GM19035 (cell line): ENCODE data around the gene C16orf74.

Experiments used
- ATAC-seq: cut with Tn5 transposase; IDR thresholded peaks from one replicate; pipeline ENCODE4 v1.9.1; 2021; ENCODE audit not compliant: unreplicated experiment

The C16orf74 gene

DNA sequence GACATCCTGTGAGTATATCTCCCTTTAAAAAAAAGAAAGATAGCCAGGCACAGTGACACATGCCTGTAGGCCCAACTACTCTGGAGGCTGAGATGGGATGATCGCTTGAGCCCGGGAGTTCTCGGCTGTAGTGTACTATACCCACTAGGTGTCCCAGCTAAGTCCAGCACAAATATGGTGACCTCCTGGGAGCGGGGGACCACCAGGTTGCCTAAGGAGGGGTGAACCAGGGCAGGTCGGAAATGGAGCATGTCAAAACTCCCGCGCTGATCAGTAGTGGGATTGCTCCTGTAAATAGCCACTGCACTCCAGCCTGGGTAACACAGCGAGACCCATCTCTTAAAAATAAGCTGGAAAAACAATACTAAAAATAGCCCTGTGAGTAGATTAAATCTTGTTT is 91.6 kb downstream of the C16orf74 start:
- ATAC-seq: no peak

- no peak for ATAC-seq
Observed at GRCh38 chr16:85658504-85659326, 92.2 kb downstream of the C16orf74 start.

- no peak for ATAC-seq
Observed at GRCh38 chr16:85657996-85658395, 92.9 kb downstream of the C16orf74 start.
